Sigmoid colon (tissue), 7 donors: Measurements from ENCODE around the gene COPS7B. TPM values are rescaled to one million over a fixed set of nuclear protein-coding genes. Genes with fewer than 3 reads are reported as not detected.
A peak's percentile ranks its signal among the peaks of the same experiment; 100 is the strongest.

Source experiments
- DNase-seq: peaks from one replicate; pipeline ENCODE4 v3.0.0-alpha.2; 2019
- H3K27ac ChIP-seq, 4 donors: fragments of 200-600 bp; sonication (generic); one replicate each; pipeline ENCODE4 v1.5.1; 2016 to 2019; ENCODE audit warnings: mild to moderate bottlenecking in 1 of 4
- H3K27me3 ChIP-seq, 3 donors: fragments of 200-600 bp; sonication (generic); one replicate each; pipeline ENCODE4 v1.5.1; 2019; ENCODE audit warnings: mild to moderate bottlenecking in 1 of 3
- H3K36me3 ChIP-seq, 4 donors: fragments of 200-600 bp; sonication (generic); one replicate each; pipeline ENCODE4 v1.5.1; 2016 to 2019
- H3K4me1 ChIP-seq, 4 donors: fragments of 200-600 bp; sonication (generic); one replicate each; pipeline ENCODE4 v1.5.1; 2017 to 2019
- H3K4me3 ChIP-seq, 4 donors: fragments of 200-600 bp; sonication (generic); one replicate each; pipeline ENCODE4 v1.5.1; 2017 to 2019; ENCODE audit warnings: mild to moderate bottlenecking in 2 of 4, moderate library complexity in 1 of 4
- H3K9me3 ChIP-seq, 4 donors: fragments of 200-600 bp in 3 of 4; sonication (generic) in 3 of 4; one replicate each; pipeline versions ENCODE4 v1.5.1 to v1.6.1; 2013 to 2019
- CTCF ChIP-seq, 4 experiments: fragments of 450-650 bp in 3 of 4; fragments of 200-600 bp in 1 of 4; IDR thresholded peaks; one replicate each; pipeline ENCODE4 v1.5.1; 2016 to 2019; ENCODE audit warnings: antibody characterized with exemption in 4 of 4, mild to moderate bottlenecking in 3 of 4, moderate library complexity in 2 of 4
- EP300 ChIP-seq, 4 donors: sonication (generic); formaldehyde crosslinking; IDR thresholded peaks; one replicate each; pipeline ENCODE4 v1.6.1; 2017; ENCODE audit warnings: antibody characterized with exemption in 4 of 4
- POLR2A ChIP-seq, 2 donors: fragments of 450-650 bp; IDR thresholded peaks; one replicate each; pipeline ENCODE4 v1.6.1; 2016; ENCODE audit warnings: antibody characterized with exemption in 2 of 2, mild to moderate bottlenecking in 2 of 2, moderate library complexity in 2 of 2
- POLR2AphosphoS5 ChIP-seq, 4 donors: sonication (generic); formaldehyde crosslinking; IDR thresholded peaks; one replicate each; pipeline ENCODE4 v1.6.1; 2017; ENCODE audit warnings: antibody characterized with exemption in 4 of 4
- WGBS, 2 donors: extraction: QIAGEN DNeasy Blood & Tissue Kit; methylation state at CpG; one replicate each; pipeline ENCODE4 v1.1.7; 2013; 5-methylcytosine and 5-hydroxymethylcytosine counted together
- intact Hi-C: fragments of 100-400 bp; cut with DNase I; formaldehyde crosslinking; loops from one replicate; pipeline ENCODE4 v1.15.1; 2023
- polyA plus RNA-seq, 3 donors: library from polyadenylated mRNA; stranded (reverse); fragments of 200-250 nt; gene quantifications; one replicate each; pipeline ENCODE4 v1.2.3, GENCODE V29; 2013
- total RNA-seq, 4 donors: library from RNA; depleted of rRNA; stranded (reverse); fragments of >200 nt; gene quantifications; one replicate each; pipeline ENCODE4 v1.1.0, GENCODE V29; 2016
- donor health status: healthy with polysubstance abuse.
- donor health status: Bipolar disorder and iron deficiency.
- donor health status: healthy.

Gene COPS7B
- total and polyA plus RNA-seq, 7 donors: 8.1 to 43.8 (median 17.6) TPM

- no peaks in the 10 kb centered on the region for H3K9me3 ChIP-seq
- no peak for DNase-seq
- H3K4me3 ChIP-seq: no peak overlapping the region
- peaks cover 0 to 27% (median 16%) of the 10 kb centered on the region in 4 donors for H3K4me1 ChIP-seq
- intact Hi-C loops: no loop called here
- TF ChIP-seq POLR2A (IDR thresholded peaks at IDR 0.05): no peak
- TF ChIP-seq POLR2AphosphoS5 (IDR thresholded peaks at IDR 0.05): no peak
- H3K27me3 ChIP-seq: no peaks in the 10 kb centered on the region
- 75 to 86% methylated on average over 3 of the region's 3 CpGs for WGBS, 2 donors
- peaks cover 0 to 77% (median 22%) of the 10 kb centered on the region in 4 donors for H3K36me3 ChIP-seq
- H3K27ac ChIP-seq: no peak overlapping the region
Observed at GRCh38 chr2:231791107-231791506, 4.9 kb downstream of the COPS7B start.

- 97 to 98% methylated on average over 3 of the region's 3 CpGs for WGBS, 2 donors
- Histone ChIP-seq H3K27me3 (no peaks in the 10 kb centered on the region), H3K4me1 (peaks cover 0 to 6% (median 0%) of the 10 kb centered on the region in 4 donors), H3K4me3 (no peak overlapping the region), H3K27ac (no peak overlapping the region), H3K36me3 (peaks cover 7 to 94% (median 35%) of the 10 kb centered on the region in 4 donors), H3K9me3 (no peaks in the 10 kb centered on the region)
- intact Hi-C loops: no loop called here
- TF ChIP-seq EP300 (IDR thresholded peaks at IDR 0.05): no peak
- TF ChIP-seq POLR2A (IDR thresholded peaks at IDR 0.05): no peak
- no peak for TF ChIP-seq CTCF (IDR thresholded peaks at IDR 0.05)
- no peak for TF ChIP-seq POLR2AphosphoS5 (IDR thresholded peaks at IDR 0.05)
- no peak for DNase-seq
Observed at GRCh38 chr2:231794383-231794782, 8.1 kb downstream of the COPS7B start.

- intact Hi-C loops: no loop called here
- no peak overlapping the region for H3K27ac ChIP-seq
Observed at GRCh38 chr2:231795525-231796327, 9.5 kb downstream of the COPS7B start.

GRCh38 chr2:231800493-231801091 is 14.3 kb downstream of the COPS7B start:
- Histone ChIP-seq H3K4me3 (no peak overlapping the region), H3K36me3 (peaks cover 8 to 85% (median 33%) of the 10 kb centered on the region in 4 donors), H3K27me3 (no peaks in the 10 kb centered on the region), H3K27ac (no peak overlapping the region), H3K9me3 (no peaks in the 10 kb centered on the region), H3K4me1 (peaks cover 0 to 3% (median 0%) of the 10 kb centered on the region in 4 donors)
- intact Hi-C loops: no loop called here
- 43 to 58% methylated on average over 6 of the region's 6 CpGs for WGBS, 2 donors
- no peak for TF ChIP-seq POLR2AphosphoS5 (IDR thresholded peaks at IDR 0.05)
- peak in 2 of 4 experiments; percentile 4 to 45 for TF ChIP-seq CTCF (IDR thresholded peaks at IDR 0.05)
- no peak for TF ChIP-seq EP300 (IDR thresholded peaks at IDR 0.05)
- DNase-seq: no peak

More at GRCh38 chr2:231795525-231796327, 9.5 kb downstream of the COPS7B start:
- peaks cover 8 to 97% (median 36%) of the 10 kb centered on the region in 4 donors for H3K36me3 ChIP-seq
- peaks cover 0 to 6% (median 0%) of the 10 kb centered on the region in 4 donors for H3K4me1 ChIP-seq
- no peak overlapping the region for H3K4me3 ChIP-seq
- TF ChIP-seq POLR2AphosphoS5 (IDR thresholded peaks at IDR 0.05) (no peak), EP300 (IDR thresholded peaks at IDR 0.05) (no peak), POLR2A (IDR thresholded peaks at IDR 0.05) (no peak), CTCF (IDR thresholded peaks at IDR 0.05) (no peak)
- H3K9me3 ChIP-seq: no peaks in the 10 kb centered on the region
- no peaks in the 10 kb centered on the region for H3K27me3 ChIP-seq
- 81 to 90% methylated on average over 9 of the region's 9 CpGs for WGBS, 2 donors
- DNase-seq: no peak

GRCh38 chr2:231803501-231804138 is 17.4 kb downstream of the COPS7B start:
- H3K4me1 ChIP-seq: no peaks in the 10 kb centered on the region
- H3K27ac ChIP-seq: no peak overlapping the region
- no peaks in the 10 kb centered on the region for H3K27me3 ChIP-seq
- intact Hi-C loops: no loop called here
- WGBS, 2 donors: 95 to 96% methylated on average over 9 of the region's 9 CpGs
- peaks cover 8 to 86% (median 35%) of the 10 kb centered on the region in 4 donors for H3K36me3 ChIP-seq
- no peak overlapping the region for H3K4me3 ChIP-seq
- DNase-seq: no peak
- H3K9me3 ChIP-seq: no peaks in the 10 kb centered on the region
- no peak for TF ChIP-seq EP300 (IDR thresholded peaks at IDR 0.05)
- TF ChIP-seq CTCF (IDR thresholded peaks at IDR 0.05): no peak
- TF ChIP-seq POLR2A (IDR thresholded peaks at IDR 0.05): no peak
- no peak for TF ChIP-seq POLR2AphosphoS5 (IDR thresholded peaks at IDR 0.05)
